Measurements from ENCODE around the gene SIPA1L3. TPM values are rescaled to one million over a fixed set of nuclear protein-coding genes. Genes with fewer than 3 reads are reported as not detected.
"Not testable (repeated sequence)": the region's sequence is repeated elsewhere in the genome, so short reads cannot be mapped to it uniquely, and the experiment has no call there.

Gene SIPA1L3
- total RNA-seq, 1 experiment from 2014 or later, result 30.4 TPM

GRCh38 chr19:38068826-38069225 is 161.8 kb downstream of the SIPA1L3 start:
- DNase-seq (ENCODE audit: low read depth), result no peak

GRCh38 chr19:38070573-38070972 is 163.6 kb downstream of the SIPA1L3 start:
- peak; percentile 40 for DNase-seq (ENCODE audit: low read depth)

GRCh38 chr19:38071054-38071453 is 164.0 kb downstream of the SIPA1L3 start:
- not testable (repeated sequence) for DNase-seq (ENCODE audit: low read depth)

GRCh38 chr19:38071647-38072046 is 164.6 kb downstream of the SIPA1L3 start:
- no peak for DNase-seq (ENCODE audit: low read depth)

- DNase-seq (ENCODE audit: low read depth), result no peak
These were observed 166.1 kb downstream of the SIPA1L3 start for GRCh38 chr19:38072776-38073750.

- DNase-seq (ENCODE audit: low read depth), result no peak
These were observed 167.1 kb downstream of the SIPA1L3 start for GRCh38 chr19:38073841-38074685.

GRCh38 chr19:38076337-38076736 is 169.3 kb downstream of the SIPA1L3 start:
- no peak for DNase-seq (ENCODE audit: low read depth)

GRCh38 chr19:38078302-38078930 is 171.4 kb downstream of the SIPA1L3 start:
- no peak for DNase-seq (ENCODE audit: low read depth)

- peak; percentile 95 for DNase-seq (ENCODE audit: low read depth)
These were observed 172.9 kb downstream of the SIPA1L3 start for GRCh38 chr19:38079926-38080380.

GRCh38 chr19:38081547-38082255 is 174.7 kb downstream of the SIPA1L3 start:
- no peak for DNase-seq (ENCODE audit: low read depth)

GRCh38 chr19:38082256-38083118 is 175.5 kb downstream of the SIPA1L3 start:
- DNase-seq (ENCODE audit: low read depth), result no peak

- no peak for DNase-seq (ENCODE audit: low read depth)
These were observed 177.2 kb downstream of the SIPA1L3 start for GRCh38 chr19:38084196-38084595.

GRCh38 chr19:38089440-38089839 is 182.4 kb downstream of the SIPA1L3 start:
- no peak for DNase-seq (ENCODE audit: low read depth)

- DNase-seq (ENCODE audit: low read depth), result no peak
These were observed 186.1 kb downstream of the SIPA1L3 start for GRCh38 chr19:38093154-38093553.

GRCh38 chr19:38093587-38093986 is 186.6 kb downstream of the SIPA1L3 start:
- no peak for DNase-seq (ENCODE audit: low read depth)

GRCh38 chr19:38095411-38096308 is 188.7 kb downstream of the SIPA1L3 start:
- DNase-seq (ENCODE audit: low read depth), result peak; percentile 60

- DNase-seq (ENCODE audit: low read depth), result no peak
These were observed 193.0 kb downstream of the SIPA1L3 start for GRCh38 chr19:38099966-38100365.

GRCh38 chr19:38100589-38100988 is 193.6 kb downstream of the SIPA1L3 start:
- no peak for DNase-seq (ENCODE audit: low read depth)

- no peak for DNase-seq (ENCODE audit: low read depth)
These were observed 194.7 kb downstream of the SIPA1L3 start for GRCh38 chr19:38101723-38102122.
